ENCODE measurements around the gene TIMELESS.
A peak's percentile ranks its signal among the peaks of the same experiment; 100 is the strongest.
"Not testable (repeated sequence)": the region's sequence is repeated elsewhere in the genome, so short reads cannot be mapped to it uniquely, and the experiment has no call there.

Gene TIMELESS, protein sequence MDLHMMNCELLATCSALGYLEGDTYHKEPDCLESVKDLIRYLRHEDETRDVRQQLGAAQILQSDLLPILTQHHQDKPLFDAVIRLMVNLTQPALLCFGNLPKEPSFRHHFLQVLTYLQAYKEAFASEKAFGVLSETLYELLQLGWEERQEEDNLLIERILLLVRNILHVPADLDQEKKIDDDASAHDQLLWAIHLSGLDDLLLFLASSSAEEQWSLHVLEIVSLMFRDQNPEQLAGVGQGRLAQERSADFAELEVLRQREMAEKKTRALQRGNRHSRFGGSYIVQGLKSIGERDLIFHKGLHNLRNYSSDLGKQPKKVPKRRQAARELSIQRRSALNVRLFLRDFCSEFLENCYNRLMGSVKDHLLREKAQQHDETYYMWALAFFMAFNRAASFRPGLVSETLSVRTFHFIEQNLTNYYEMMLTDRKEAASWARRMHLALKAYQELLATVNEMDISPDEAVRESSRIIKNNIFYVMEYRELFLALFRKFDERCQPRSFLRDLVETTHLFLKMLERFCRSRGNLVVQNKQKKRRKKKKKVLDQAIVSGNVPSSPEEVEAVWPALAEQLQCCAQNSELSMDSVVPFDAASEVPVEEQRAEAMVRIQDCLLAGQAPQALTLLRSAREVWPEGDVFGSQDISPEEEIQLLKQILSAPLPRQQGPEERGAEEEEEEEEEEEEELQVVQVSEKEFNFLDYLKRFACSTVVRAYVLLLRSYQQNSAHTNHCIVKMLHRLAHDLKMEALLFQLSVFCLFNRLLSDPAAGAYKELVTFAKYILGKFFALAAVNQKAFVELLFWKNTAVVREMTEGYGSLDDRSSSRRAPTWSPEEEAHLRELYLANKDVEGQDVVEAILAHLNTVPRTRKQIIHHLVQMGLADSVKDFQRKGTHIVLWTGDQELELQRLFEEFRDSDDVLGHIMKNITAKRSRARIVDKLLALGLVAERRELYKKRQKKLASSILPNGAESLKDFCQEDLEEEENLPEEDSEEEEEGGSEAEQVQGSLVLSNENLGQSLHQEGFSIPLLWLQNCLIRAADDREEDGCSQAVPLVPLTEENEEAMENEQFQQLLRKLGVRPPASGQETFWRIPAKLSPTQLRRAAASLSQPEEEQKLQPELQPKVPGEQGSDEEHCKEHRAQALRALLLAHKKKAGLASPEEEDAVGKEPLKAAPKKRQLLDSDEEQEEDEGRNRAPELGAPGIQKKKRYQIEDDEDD

DNA sequence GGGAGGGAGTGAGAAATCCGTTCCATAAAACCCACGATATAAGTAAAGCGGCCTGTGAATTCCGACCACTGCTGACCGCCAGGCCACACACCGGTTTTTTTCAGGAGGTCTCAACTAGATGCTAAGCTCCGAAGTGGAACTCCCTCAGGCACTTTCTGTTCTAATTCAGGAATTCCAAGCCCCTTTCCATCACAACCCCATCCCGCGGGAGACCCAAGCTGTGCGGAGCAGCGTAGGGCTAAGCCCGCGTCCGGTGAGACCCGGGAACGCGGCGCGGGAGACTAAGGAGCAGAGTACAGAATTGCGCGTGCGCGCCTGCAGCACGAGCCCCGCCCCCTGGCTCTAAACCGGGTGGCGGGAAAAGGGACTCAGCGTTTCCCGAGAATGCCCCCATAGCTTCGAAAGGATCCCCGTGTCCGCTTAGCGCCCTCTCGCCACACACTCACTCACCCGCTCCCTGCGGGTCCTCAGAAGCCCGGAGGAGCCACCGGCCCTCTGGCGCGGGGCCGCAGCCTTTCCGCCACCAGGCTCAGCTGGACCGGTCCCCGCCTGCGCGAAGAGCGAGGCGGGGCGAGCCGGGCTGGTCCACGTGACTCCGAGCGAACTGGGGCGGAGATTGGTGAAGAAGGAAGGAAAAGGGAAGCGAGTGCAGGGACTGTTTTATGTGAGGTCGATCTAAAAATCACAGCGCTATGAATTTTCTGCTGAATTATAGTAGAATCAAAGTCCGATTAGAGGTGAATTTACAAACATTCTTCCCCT, at the start of gene TIMELESS:
Gene TIMELESS (minus strand): TSS at position 567 of the 762 bp plus-strand sequence. CDS start 15,256 bp downstream, outside the sequence.
- DNase-seq, result peak; percentile 85

GRCh38 chr12:56498126-56498902, 49.1 kb upstream of the TIMELESS start:
- not testable (repeated sequence) for DNase-seq

DNA sequence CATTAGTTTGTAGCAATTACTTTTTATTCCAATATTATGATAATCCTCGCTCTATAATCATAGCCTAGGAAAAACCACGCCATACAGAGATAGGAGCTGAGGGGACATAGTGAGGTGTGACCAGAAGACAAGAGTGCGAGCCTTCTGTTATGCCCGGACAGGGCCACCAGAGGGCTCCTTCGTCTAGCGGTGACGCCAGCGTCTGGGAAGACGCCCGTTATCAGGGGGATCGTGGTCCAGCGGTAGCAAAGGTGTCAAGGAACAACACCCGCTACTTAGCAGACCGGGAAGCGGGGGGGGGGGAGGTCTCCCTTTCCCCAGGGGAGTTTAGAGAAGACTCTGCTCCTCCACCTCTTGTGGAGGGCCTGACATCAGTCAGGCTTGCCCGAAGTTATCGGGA, 47.5 kb upstream of the TIMELESS start:
- not testable (repeated sequence) for DNase-seq

DNA sequence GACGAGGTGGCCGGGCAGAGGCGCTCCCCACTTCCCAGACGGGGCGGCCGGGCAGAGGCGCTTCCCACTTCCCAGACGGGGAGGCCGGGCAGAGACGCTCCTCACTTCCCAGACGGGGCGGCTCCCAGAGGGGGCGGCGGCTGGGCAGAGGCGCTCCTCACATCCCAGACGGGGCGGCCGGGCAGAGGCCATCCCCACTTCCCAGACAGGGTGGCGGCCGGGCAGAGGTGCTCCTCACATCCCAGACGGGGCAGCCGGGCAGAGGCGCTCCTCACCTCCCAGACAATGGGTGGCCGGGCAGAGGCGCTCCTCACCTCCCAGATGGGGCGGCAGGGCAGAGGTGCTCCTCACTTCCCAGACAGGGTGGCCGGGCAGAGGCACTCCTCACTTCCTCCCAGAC, 45.3 kb upstream of the TIMELESS start:
- DNase-seq, result not testable (repeated sequence)

DNA sequence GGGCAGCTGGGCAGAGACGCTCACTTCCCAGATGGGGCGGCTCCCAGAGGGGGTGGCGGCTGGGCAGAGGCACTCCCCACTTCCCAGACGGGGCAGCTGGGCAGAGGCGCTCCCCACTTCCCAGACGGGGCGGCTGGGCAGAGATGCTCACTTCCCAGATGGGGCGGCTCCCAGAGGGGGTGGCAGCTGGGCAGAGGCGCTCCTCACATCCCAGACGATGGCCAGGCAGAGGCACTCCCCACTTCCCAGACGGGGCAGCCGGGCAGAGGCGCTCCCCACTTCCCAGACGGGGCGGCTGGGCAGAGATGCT, 44.8 kb upstream of the TIMELESS start:
- not testable (repeated sequence) for DNase-seq

DNA sequence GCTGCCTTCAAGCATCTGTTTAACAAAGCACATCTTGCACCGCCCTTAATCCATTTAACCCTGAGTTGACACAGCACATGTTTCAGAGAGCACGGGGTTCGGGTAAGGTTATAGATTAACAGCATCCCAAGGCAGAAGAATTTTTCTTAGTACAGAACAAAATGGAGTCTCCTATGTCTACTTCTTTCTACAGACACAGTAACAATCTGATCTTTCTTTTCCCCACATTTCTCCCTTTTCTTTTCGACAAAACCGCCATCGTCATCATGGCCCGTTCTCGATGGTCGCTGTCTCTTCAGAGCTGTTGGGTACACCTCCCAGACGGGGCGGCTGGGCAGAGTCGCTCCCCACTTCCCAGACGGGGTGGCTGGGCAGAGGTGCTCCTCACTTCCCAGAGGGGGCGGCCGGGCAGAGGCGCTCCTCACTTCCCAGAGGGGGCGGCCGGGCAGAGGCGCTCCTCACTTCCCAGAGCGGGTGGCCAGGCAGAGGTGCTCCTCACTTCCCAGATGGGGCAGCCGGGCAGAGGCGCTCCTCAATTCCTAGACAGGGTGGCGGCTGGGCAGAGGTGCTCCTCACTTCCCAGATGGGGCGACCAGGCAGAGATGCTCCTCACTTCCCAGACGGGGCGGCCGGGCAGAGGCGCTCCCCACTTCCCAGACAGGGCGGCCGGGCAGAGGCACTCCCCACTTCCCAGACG, 44.3 kb upstream of the TIMELESS start:
- not testable (repeated sequence) for DNase-seq

- no peak for DNase-seq
Measured at GRCh38 chr12:56490360-56490759, 41.1 kb upstream of the TIMELESS start.

GRCh38 chr12:56488041-56488955, 39.1 kb upstream of the TIMELESS start, which contains the start of gene GLS2:
TSS of gene GLS2 (minus strand) at chr12:56488161. CDS start at chr12:56488118, 43 bp downstream.
- peak; percentile 76 for DNase-seq

DNA sequence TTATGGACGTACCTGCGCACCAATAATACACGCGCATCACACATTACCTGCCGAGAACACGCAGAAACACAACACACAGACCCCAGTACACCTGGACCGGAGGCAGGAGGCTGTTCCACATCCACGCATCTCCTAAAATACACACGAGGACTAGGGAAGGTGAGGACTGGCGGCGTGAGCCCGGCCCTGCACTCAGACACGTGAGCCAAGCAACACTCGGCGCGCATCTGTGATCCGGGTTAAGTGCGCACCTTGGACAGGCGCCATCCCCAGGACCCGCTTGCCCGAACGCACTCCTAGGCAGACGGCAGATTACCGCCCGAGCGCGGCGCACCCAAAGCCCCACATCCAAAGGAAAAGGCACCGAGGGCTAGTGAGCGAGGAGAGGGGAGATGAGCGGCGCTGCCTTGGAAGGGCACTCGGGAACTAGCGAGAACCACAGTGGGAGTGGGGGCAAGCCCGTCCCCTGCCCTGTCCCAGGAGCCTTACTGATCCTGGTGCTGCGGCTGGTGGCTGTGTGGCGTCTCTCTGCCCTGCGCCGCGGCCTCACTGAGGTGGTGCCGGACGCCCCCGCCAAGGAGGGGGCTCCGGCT, 38.3 kb upstream of the TIMELESS start:
- DNase-seq, result peak; percentile 17

GRCh38 chr12:56486694-56487093, 37.5 kb upstream of the TIMELESS start:
- no peak for DNase-seq

GRCh38 chr12:56484566-56484965, 35.3 kb upstream of the TIMELESS start:
- DNase-seq, result no peak

- DNase-seq, result no peak
Measured at GRCh38 chr12:56479625-56480024, 30.4 kb upstream of the TIMELESS start.

GRCh38 chr12:56477521-56478225, 28.4 kb upstream of the TIMELESS start:
- no peak for DNase-seq

GRCh38 chr12:56476972-56477432, 27.8 kb upstream of the TIMELESS start:
- DNase-seq, result no peak

DNA sequence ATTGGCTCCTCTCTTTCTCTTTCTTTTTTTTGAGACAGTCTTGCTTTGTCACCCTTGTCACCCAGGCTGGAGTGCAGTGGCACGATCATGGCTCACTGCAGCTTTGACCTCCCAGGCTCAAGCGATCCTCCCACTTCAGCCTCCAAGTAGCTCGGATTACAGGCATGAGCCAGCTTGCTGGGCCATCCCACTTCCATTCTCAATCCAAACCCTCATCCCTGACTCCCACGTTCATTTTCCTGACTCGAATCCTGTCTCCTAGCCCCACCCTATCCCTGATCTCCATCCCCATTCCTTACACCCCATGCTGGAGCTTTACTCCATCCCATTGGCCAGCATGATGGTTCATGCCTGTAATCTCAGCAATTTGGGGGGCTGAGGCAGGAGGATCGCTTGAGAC, 26.9 kb upstream of the TIMELESS start:
- DNase-seq, result no peak

DNA sequence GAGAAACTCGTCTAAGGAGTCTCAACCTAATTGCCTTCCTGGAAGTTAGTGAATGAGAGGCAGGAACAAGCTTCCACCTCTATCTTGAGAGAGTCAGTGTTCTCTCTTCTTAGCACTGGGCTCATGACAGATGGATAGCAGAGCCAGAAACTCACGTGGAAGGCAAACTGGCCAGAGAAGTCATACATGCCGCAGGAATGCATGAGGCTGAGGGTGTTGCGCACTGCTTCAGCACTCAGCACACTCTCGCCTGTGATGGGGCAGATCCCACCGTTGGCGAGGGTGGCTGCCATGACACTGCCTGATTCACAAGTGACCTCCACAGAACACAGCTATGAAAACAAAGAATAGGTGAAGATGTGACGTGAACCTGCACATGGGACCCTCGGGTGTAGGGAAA, 25.2 kb upstream of the TIMELESS start:
- DNase-seq, result no peak

GRCh38 chr12:56469007-56469930, 20.0 kb upstream of the TIMELESS start:
- DNase-seq, result no peak

All from NCI-H1436 (cell line).